NCI-H2196 treated with DMSO at 0.1 percent for 48 hours (cell line): Measurements from ENCODE around the gene GON7.
"Not testable (repeated sequence)": the region's sequence is repeated elsewhere in the genome, so short reads cannot be mapped to it uniquely, and the experiment has no call there.

Experiments used
- DNase-seq: peaks from one replicate; lab custom pipeline; 2025; ENCODE audit not compliant: unreplicated experiment; lab: John Stamatoyannopoulos, UW

Gene GON7

GRCh38 chr14:93159625-93160352 lies 47.1 kb downstream of the GON7 start:
- not testable (repeated sequence) for DNase-seq

- not testable (repeated sequence) for DNase-seq
These were observed 48.5 kb downstream of the GON7 start for GRCh38 chr14:93158349-93158748.

GRCh38 chr14:93156693-93157369 lies 50.0 kb downstream of the GON7 start:
- DNase-seq = no peak

GRCh38 chr14:93155667-93156066 lies 51.2 kb downstream of the GON7 start:
- DNase-seq = no peak

- DNase-seq = no peak
These were observed 53.7 kb downstream of the GON7 start for GRCh38 chr14:93153121-93153520.
